Fibroblast of the conjunctiva (primary cell): ENCODE data around the gene ZMAT5.
A peak's percentile ranks its signal among the peaks of the same experiment; 100 is the strongest.

Experiments used
- DNase-seq: peaks from one replicate; pipeline ENCODE4 v3.0.0-alpha.2; 2010; ENCODE audit warnings: low read depth

ZMAT5 gene

DNA sequence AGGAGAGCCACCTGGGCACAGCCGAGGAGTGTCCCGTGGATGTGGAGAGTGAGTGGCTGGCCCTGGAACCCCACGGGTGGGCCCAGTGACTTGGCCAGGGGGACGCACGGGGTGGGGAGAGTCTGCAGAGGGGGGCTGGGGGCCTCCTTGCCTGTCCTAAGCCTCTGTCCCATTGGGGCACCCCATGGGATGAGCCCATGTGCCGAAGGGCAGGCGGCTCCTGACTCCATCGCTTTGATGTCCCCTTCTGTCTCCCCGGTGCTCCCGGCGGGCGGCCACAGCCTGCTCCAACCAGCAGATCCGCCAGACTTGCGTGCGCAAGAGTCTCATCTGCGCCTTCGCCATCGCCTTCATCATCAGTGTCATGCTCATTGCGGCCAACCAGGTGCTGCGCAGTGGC, 37.6 kb downstream of the ZMAT5 start:
- no peak for DNase-seq

DNA sequence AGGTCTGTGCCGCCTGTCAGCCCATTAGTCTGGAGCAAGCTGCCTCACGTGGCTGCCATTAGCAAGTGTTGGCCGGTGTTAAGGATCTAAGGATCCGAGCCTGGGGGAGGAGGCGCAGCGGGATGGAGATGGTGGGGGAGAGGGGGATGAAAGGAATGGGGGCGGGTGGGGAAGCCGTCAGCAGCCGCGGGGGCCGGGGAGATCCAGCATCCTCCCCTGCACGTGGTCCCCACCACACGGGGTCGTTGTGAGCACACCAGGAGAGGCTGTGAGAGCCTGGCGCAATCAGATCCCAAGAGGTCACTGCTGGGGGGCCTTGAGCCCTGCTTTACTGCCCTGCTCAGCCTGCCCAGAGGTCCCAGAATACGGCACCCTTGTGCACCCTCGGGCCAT, 39.7 kb downstream of the ZMAT5 start:
- peak; percentile 21 for DNase-seq

- DNase-seq = no peak
Measured at GRCh38 chr22:29726512-29727130, 40.2 kb downstream of the ZMAT5 start.

DNA sequence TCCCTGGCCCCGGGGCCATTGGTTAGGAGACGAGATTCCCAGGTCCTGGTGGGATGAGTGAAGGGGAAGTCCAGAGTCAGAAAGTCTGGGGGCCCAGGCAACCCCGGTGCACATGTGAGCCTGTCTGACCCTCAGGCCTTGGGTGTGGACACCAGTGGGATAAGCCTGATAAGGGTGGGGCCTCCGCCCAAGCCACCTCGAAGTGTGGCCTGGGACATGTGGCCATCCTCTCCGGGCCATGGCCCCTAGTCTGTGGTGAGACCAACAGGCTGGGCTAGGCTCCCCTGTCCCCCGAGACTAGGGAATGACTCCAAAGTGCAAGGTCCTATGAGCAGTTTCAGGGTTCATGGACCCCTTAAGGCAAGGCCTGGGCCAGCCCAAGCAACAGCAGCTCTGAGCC, 40.7 kb downstream of the ZMAT5 start:
- DNase-seq = no peak

DNA sequence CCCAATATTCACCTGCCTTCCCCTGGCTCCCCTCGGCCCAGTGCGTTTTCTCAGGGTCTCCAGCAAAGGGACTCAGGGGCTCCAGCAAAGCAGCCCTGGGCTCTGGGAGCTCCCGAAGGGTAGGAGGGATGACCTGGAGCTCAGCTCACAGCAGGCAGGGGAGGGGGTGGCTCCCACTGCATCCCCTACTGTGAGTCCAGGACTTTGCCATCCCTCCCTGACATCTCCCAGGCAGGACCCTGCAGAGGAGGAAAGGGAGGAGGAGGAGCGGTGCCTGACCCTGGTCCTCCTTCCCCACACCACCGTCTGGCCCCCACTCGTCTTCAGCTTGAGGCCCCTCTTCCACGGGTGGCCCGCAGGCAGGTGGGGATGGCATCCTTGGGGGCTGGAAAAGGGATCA, 42.0 kb downstream of the ZMAT5 start:
- no peak for DNase-seq

DNA sequence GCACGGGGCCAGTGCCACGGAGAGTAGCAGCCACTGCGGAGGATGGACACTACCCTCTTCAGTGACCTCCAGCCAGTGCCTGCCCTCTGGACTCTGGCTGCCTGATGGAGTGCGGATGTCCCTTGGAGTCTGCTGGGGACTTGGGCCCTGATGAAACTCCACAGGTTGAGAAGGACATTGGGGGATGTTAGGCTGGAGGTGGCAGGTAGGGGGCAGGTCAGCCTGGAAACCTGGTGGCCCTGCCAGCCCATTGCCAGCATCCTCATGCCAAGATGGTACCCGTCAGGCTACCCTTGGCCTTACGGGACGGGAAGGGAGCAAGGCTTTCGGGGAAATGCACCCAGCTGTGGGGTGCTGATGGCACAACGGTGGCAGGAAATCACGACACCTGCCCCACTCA, 43.0 kb downstream of the ZMAT5 start:
- DNase-seq = no peak

- no peak for DNase-seq
Measured at GRCh38 chr22:29722587-29722986, 44.2 kb downstream of the ZMAT5 start.

DNA sequence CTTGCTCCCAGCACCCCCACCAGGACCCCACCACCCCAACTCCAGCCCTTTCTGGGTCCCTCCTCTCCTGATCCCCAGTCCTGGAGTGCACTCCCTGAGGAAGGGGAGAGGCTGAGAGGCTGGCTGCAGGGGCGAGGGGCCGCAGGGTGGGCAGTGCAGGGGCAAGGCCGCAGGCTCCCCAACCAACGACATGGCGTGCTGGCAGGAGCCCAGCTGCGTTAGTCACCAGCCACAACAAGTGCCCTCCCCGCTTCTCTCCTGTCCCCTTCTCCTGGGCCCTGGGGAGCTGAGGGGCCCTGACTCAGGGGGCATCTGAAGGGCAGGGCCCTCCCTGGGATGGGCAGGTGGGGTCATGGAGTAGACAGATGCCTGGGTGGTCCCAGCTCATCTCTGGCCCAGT, 44.7 kb downstream of the ZMAT5 start:
- no peak for DNase-seq

GRCh38 chr22:29720811-29721323, 45.9 kb downstream of the ZMAT5 start:
- no peak for DNase-seq

GRCh38 chr22:29719899-29720645, 46.7 kb downstream of the ZMAT5 start, which contains the start of gene CABP7:
Gene CABP7, plus strand, starts transcription at chr22:29720003. Its CDS starts 422 bp downstream, at chr22:29720425.
- DNase-seq = no peak

DNA sequence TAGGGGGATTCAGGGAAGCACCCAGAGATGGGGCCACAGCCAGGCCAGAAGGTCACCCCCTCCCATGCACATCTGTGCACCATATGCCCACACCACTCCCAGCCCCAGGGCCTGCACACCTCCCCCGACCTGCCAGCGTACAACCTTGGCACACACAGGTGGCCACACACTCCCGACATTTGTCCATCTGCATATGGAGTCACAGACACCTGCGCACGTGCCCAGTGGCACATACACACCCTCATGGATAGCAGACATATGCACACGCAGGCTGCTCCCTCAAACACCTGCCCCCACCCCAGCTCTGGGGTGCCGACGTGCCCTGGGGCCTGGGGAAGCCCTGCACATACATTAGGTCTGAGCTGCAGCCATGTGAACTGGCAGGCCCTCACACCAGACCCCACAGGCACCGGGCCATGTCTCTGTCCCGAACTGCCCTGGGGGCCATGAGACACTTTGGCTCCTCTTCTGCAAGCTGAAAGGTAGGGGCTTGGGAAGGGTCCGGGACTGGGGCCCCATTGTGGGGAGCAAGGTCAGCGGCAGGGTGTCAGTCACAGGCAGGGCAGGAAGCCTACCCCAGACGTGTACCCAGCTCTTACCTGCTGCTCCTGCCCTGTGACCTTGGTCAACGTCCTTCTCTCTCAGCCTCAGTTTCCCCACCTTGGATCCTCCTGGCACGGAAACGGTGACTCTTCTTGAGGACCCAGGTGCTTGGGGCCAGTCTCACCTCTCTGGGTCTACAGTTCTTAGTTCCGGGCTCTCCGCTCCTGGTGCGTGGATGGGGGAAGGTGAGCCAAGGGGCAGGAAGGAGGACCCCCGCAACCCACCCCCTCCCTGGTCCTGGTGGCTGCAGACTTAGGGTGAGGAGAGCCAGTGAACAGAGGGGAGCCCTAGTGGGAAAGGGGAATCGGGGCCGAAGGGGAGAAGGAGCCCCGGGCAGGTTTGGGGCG, 47.6 kb downstream of the ZMAT5 start:
- no peak for DNase-seq

DNA sequence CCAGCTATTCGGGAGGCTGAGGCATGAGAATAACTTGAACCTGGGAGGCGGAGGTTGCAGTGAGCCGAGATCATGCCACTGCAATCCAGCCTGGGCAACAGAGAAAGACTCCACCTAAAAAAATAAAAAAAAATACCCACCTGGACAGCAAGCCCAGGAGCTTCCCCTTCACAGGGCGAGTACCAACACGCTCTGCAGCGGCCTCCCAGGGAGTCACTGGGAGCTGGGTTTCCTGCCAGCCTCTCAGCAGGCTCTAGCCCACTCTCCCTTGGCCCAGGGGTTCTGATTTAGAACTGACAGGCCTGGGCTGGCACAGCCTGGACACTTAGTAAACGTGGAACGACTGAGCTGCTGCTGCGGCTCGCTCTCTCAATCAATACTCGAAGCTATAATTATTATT, 49.0 kb downstream of the ZMAT5 start:
- no peak for DNase-seq

DNA sequence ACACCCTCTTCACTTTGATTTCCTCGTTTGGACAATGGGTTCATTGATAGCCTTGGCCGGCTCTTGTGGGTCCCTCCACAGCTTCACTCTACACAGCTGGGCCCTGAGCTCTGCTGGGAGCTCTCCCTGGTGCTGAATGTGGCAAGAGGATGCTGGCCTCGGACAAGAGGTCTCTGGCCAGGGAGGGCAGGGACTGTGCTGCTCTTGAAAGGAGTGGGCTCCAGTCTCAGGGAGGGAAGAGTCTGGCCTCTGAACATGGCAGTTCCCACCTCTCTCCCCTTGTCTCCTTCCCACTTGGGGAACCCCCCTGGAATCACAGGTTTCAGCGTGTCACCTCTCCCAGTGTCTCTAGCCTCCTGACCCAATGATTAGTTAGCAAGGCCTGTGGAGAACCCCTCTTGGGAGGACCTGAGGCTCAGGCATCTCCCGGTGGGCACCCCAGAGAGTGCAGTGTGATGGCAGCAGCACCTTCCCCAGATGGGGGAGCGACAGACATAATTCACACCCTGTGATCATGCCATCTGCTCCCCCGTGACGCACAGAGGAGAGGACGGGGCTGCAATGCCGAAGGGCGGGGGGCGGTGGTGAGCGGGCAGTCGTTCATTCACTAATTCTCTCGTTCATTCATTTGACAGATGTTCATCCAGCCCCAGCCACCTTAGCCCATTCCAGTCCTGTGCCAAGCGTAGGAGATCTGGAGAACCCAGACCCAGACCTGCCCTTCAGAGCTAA, 49.8 kb downstream of the ZMAT5 start:
- peak; percentile 47 for DNase-seq

DNA sequence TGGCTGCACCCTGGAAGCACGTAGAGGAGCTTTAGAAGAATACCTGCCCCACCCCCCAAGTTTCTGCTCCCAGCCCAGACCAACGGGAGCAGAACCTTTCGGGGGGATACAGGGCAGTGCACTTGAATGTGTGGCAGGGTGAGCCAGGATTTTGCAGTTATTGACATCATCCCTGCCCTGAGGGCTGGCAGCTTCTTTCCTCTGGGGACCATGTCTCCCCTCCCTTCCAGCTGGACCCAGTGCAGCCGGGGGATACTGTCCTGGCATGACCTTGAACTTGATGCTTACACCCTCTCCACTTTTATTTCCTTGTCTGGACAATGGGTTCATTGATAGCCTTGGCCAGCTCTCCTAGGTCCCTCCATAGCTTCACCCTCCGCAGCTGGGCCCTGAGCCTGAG, 51.1 kb downstream of the ZMAT5 start:
- no peak for DNase-seq

GRCh38 chr22:29715240-29715639, 51.6 kb downstream of the ZMAT5 start:
- no peak for DNase-seq

DNA sequence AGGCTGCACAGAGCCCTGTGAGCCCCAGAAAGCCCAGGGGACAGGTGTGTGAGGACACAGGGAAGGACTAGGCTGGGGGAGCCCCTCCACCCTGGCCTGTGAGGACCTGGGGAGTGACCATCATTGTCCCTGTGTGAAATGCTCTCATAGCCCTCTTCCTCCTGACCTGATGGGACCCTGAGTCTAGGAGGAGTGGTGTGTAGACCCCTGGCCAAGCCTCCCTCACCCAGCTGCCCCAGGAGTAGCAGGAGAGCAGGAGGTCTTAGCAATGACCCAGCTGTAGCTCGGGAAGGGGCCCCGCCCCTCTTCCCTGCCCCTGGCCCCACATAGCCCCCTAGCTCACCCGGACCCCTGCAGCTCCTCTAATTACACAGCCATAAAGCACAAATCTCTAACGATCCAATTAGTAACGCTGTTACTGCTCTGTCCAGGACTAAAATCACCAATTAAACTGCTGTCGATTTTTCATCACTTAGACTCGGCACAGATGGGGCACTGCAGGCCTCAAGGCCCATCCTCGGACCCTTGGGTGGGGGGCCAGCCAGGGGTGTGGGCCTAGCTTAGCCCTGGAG, 53.6 kb downstream of the ZMAT5 start:
- DNase-seq = no peak

DNA sequence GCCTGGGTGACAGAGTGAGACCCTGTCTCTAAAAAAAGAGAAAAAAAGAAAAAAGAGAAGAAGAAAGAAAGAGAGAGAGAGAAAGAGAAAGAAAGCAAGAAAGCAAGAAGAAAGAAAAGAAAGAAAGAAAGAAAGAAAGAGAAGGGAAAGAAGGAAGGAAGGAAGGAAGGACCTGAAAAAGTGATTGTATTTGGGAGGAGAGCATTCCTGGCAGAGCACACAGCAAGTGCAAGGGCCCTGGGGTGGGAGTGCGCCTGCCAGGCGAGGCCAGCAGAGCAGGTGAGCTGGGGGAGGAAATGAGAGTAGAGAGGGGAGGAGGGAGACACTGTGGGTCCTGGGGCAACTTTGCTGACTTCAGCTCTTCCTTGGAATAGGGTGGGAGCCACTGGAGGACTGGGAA, 54.7 kb downstream of the ZMAT5 start:
- DNase-seq = no peak

DNA sequence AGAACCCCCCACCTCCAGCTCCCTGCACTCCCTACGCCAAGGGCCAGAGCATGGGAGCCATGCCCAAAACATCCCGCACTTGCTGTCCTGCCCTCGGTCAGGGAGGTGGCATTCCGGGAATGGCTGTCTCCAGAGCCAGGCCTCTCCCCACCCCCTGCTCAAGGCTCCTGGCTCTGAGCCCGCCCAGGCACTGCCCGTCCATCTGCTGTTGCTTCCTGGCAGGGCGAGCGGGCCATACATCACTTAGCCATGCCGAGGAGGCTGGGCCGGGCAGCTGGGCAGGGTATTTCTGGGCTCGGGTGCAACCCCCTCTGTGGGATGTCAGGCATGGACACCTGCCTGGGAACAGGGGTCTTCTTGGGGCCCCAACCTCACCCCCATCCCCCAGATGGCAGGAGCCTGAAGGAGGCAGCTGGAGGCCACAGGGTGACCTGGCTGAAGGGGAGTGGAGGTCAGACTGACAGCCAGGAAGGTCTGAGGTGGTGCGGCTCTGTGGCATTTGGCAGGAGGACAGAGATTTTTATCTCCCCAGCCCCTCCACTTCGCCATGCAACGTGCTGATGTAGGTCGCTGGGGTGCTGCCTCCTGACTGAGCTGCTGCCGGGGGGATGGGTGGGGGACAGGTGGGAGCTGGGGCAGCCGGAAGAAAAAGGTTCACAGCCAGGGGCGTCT, 55.7 kb downstream of the ZMAT5 start:
- no peak for DNase-seq

DNA sequence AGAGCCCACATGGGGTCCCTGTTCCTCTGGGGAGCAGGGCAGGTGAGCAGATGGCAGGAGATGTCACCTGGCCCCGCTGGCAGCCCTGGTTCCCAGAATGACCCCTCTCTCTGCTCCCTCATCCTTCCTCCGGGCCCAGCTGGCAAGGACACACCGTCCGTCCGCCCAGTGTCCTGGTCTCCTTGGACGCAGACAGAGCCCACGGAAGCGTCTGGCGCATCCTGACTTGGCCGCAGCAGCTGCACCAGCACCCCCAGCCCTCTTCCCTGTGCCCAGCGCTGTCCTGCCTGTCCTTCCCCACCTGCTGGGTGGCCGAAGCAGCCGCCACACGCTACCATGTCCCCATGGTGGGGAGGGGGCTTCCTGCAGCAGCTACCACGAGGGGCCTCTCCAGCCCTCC, 56.6 kb downstream of the ZMAT5 start:
- DNase-seq = no peak

DNA sequence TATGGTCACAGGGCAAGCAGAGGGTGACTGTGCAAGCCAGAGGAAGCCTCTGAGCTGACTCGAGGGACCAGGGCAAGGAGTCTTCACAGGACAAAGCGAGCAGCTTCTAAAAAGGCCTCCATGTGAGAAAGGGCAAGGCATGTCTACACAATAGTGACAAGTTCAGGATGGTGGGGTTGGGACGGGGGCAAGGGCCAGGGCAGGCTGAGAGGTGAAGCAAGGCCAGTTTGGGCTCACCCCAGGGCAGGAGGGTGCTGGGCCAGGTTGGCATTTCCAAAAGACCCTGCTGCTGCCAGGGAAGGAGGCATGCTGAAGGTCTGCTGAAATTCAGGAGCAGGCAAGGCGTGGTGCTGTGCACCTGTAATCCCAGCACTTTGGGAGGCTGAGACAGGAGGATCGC, 59.3 kb downstream of the ZMAT5 start:
- no peak for DNase-seq

DNA sequence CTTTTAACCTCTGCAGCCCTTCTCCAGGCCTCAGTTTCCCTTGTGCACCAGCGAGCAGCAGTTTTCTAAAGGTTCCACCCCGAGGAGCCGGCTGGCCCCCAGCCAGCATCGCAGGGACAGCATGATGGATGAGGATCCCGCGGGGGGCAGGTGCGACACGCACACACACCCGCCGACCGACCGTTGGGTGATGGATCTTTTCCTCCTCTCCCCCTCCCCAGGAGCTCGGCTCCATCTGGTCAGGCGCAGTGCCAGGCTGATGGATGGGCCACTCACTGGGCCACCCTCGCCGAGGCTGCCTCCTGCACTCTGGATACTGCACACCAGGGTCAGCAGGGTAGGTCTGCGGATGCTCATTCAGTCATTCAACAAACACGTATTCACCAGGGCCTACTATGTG, 59.8 kb downstream of the ZMAT5 start:
- DNase-seq = no peak
